ENCODE data around the gene ZBTB38.

Gene ZBTB38

DNA sequence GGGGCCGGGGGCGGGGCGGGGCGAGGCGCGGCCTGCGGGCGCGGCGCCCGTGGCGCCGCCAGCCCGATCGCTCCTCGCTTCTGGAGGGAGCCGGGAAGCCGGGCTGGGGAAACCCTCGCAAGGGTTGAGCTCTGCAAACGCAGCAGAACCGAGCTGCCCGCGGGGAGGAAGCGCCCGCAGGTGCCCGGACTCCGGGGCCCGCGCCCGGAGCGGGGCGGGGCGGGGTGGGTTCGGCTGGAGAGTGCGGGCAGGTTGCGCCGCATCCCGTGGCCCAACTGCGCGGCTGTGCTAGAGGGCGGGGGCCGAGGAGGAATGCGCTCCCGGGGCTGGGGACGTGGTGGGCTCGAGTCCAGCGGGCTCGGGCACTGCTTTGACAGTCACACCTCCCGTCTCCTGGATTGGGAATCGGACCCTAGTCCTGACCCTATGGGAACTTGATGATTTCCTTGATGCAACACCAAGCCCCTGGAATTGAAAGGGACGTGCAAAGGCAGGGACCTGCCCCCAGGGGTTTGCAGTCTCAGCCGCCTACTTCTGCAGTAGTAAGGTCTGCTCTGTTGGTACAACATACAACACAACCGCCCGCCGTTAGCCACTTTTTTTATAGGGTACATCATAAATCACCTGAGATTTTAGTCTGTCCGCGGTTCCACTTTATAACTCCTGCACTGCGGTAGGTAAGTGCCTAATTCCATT is 34.3 kb downstream of the ZBTB38 start:
- Histone ChIP-seq H3K27me3 (ENCODE audit: insufficient read depth, low read length) (peaks cover 39% of the 10 kb centered on the region), H3K4me1 (ENCODE audit: insufficient read depth, low read length) (peaks cover 10% of the 10 kb centered on the region; the same call in 1 of the 2 replicates), H3K4me3 (ENCODE audit: low read length) (peak overlapping the region; percentile 78), H3K9ac (ENCODE audit: low read depth, low read length) (peak overlapping the region; percentile 65; the same call in 1 of the 2 replicates), H3K36me3 (ENCODE audit: insufficient read depth, low read depth, low read length) (no peaks in the 10 kb centered on the region; the same call in 1 of the 2 replicates), H3K27ac (ENCODE audit: low read length) (no peak overlapping the region), H3K9me3 (ENCODE audit: insufficient read depth, low read depth, low read length) (no peaks in the 10 kb centered on the region)

GRCh38 chr3:141403576-141403975 is 35.3 kb downstream of the ZBTB38 start:
- no peak overlapping the region for H3K9ac ChIP-seq (ENCODE audit: low read depth, low read length)
- no peaks in the 10 kb centered on the region; the same call in 1 of the 2 replicates for H3K36me3 ChIP-seq (ENCODE audit: insufficient read depth, low read depth, low read length)
- H3K4me3 ChIP-seq (ENCODE audit: low read length) = no peak overlapping the region
- H3K27me3 ChIP-seq (ENCODE audit: insufficient read depth, low read length) = peaks cover 49% of the 10 kb centered on the region
- H3K27ac ChIP-seq (ENCODE audit: low read length) = no peak overlapping the region
- H3K4me1 ChIP-seq (ENCODE audit: insufficient read depth, low read length) = peaks cover 10% of the 10 kb centered on the region; the same call in 1 of the 2 replicates
- H3K9me3 ChIP-seq (ENCODE audit: insufficient read depth, low read depth, low read length) = no peaks in the 10 kb centered on the region

DNA sequence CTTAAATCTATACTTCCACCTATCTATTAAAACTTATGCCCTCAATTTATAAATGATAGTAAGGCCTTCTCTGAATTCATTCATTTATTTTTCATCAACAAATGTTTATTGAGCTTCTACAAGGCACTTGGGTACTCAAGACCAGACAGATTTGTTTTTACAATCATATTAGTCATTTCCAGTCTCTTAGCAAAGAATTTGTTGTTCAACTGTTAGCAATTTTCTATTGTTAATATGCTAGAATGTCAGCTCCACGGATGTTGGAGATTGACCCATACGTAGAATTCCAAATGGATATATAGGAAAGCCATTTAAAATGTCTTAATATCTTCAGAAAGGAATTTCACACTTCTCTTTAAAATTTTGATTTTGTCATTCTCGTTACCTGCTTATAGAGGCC is 36.7 kb downstream of the ZBTB38 start:
- Histone ChIP-seq H3K4me3 (ENCODE audit: low read length) (no peak overlapping the region), H3K4me1 (ENCODE audit: insufficient read depth, low read length) (peaks cover 10% of the 10 kb centered on the region; the same call in 1 of the 2 replicates), H3K27me3 (ENCODE audit: insufficient read depth, low read length) (peaks cover 60% of the 10 kb centered on the region), H3K9me3 (ENCODE audit: insufficient read depth, low read depth, low read length) (no peaks in the 10 kb centered on the region), H3K27ac (ENCODE audit: low read length) (no peak overlapping the region), H3K36me3 (ENCODE audit: insufficient read depth, low read depth, low read length) (no peaks in the 10 kb centered on the region; the same call in 1 of the 2 replicates), H3K9ac (ENCODE audit: low read depth, low read length) (no peak overlapping the region)

DNA sequence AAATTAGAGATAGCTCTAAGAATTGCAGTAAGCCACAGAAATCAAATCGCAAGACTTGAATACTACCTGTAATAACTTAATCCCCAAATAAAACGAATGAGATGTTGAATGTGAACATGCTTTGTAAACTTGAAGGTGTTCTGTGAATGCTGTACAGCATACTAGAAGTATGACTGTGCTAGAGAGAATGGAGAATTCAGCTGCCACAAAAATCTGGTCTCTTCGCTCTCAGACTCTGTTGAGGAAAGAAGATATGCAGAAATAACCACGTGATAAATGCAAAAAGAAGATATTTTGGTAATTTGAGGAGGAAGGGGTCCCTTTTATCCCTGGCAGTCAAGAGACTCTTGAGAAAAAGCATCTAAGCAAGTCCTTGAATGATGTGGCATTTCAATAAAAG is 37.3 kb downstream of the ZBTB38 start:
- Histone ChIP-seq H3K27ac (ENCODE audit: low read length) (no peak overlapping the region), H3K4me3 (ENCODE audit: low read length) (no peak overlapping the region), H3K27me3 (ENCODE audit: insufficient read depth, low read length) (peaks cover 65% of the 10 kb centered on the region), H3K9ac (ENCODE audit: low read depth, low read length) (no peak overlapping the region), H3K4me1 (ENCODE audit: insufficient read depth, low read length) (peaks cover 4% of the 10 kb centered on the region), H3K36me3 (ENCODE audit: insufficient read depth, low read depth, low read length) (no peaks in the 10 kb centered on the region; the same call in 1 of the 2 replicates), H3K9me3 (ENCODE audit: insufficient read depth, low read depth, low read length) (no peaks in the 10 kb centered on the region)

GRCh38 chr3:141406265-141406664 is 38.0 kb downstream of the ZBTB38 start:
- peaks cover 72% of the 10 kb centered on the region for H3K27me3 ChIP-seq (ENCODE audit: insufficient read depth, low read length)
- no peaks in the 10 kb centered on the region; the same call in 1 of the 2 replicates for H3K36me3 ChIP-seq (ENCODE audit: insufficient read depth, low read depth, low read length)
- H3K9me3 ChIP-seq (ENCODE audit: insufficient read depth, low read depth, low read length) = no peaks in the 10 kb centered on the region
- H3K9ac ChIP-seq (ENCODE audit: low read depth, low read length) = no peak overlapping the region
- peaks cover 3% of the 10 kb centered on the region for H3K4me1 ChIP-seq (ENCODE audit: insufficient read depth, low read length)
- no peak overlapping the region for H3K27ac ChIP-seq (ENCODE audit: low read length)
- no peak overlapping the region for H3K4me3 ChIP-seq (ENCODE audit: low read length)

- no peak overlapping the region for H3K4me3 ChIP-seq (ENCODE audit: low read length)
- no peak overlapping the region for H3K27ac ChIP-seq (ENCODE audit: low read length)
- peaks cover 3% of the 10 kb centered on the region for H3K4me1 ChIP-seq (ENCODE audit: insufficient read depth, low read length)
- H3K9ac ChIP-seq (ENCODE audit: low read depth, low read length) = no peak overlapping the region
- H3K36me3 ChIP-seq (ENCODE audit: insufficient read depth, low read depth, low read length) = no peaks in the 10 kb centered on the region; the same call in 1 of the 2 replicates
- H3K27me3 ChIP-seq (ENCODE audit: insufficient read depth, low read length) = peaks cover 80% of the 10 kb centered on the region
- H3K9me3 ChIP-seq (ENCODE audit: insufficient read depth, low read depth, low read length) = no peaks in the 10 kb centered on the region
These were observed 38.7 kb downstream of the ZBTB38 start for GRCh38 chr3:141407047-141407446.

GRCh38 chr3:141407825-141408224 is 39.5 kb downstream of the ZBTB38 start:
- Histone ChIP-seq H3K27ac (ENCODE audit: low read length) (no peak overlapping the region), H3K9ac (ENCODE audit: low read depth, low read length) (no peak overlapping the region), H3K9me3 (ENCODE audit: insufficient read depth, low read depth, low read length) (no peaks in the 10 kb centered on the region), H3K36me3 (ENCODE audit: insufficient read depth, low read depth, low read length) (no peaks in the 10 kb centered on the region; the same call in 1 of the 2 replicates), H3K27me3 (ENCODE audit: insufficient read depth, low read length) (peaks cover 79% of the 10 kb centered on the region), H3K4me3 (ENCODE audit: low read length) (no peak overlapping the region), H3K4me1 (ENCODE audit: insufficient read depth, low read length) (peaks cover 10% of the 10 kb centered on the region)

DNA sequence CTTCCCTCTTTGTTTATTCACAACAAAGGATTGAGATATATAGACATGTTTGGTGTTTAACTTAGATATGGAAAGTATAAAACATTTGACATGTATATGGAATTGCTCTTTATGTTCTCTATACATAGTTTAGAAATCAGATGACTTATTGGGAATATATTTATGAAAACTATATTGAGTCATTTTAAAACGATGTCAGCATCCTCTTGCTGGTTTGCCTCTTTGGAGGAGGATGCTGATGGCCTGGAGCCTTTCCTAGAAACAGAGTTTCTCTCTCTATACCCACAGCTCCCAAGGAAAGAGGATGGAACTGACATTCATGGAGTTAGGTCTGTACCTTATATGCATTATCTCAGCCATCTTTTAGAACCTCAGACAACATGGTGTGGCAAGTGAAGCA is 40.3 kb downstream of the ZBTB38 start:
- no peaks in the 10 kb centered on the region for H3K9me3 ChIP-seq (ENCODE audit: insufficient read depth, low read depth, low read length)
- peaks cover 71% of the 10 kb centered on the region for H3K27me3 ChIP-seq (ENCODE audit: insufficient read depth, low read length)
- H3K27ac ChIP-seq (ENCODE audit: low read length) = no peak overlapping the region
- H3K36me3 ChIP-seq (ENCODE audit: insufficient read depth, low read depth, low read length) = no peaks in the 10 kb centered on the region; the same call in 1 of the 2 replicates
- no peak overlapping the region for H3K4me3 ChIP-seq (ENCODE audit: low read length)
- H3K4me1 ChIP-seq (ENCODE audit: insufficient read depth, low read length) = peaks cover 11% of the 10 kb centered on the region
- no peak overlapping the region for H3K9ac ChIP-seq (ENCODE audit: low read depth, low read length)

DNA sequence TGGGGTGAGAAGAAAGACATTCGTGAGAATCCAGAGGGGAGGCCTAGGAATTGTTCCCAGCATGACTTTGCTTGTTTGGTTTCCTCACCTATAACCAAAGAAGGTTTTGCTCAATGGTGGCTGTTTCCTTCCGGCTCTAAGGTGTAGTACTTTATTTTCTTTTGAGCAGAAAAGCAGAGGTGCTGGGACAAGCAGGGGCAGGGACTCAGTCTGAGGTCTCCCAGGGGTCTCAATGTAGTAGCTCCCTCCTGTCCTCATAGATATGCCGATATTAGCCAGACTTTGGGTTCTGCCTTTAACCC is 41.6 kb downstream of the ZBTB38 start:
- Histone ChIP-seq H3K4me3 (ENCODE audit: low read length) (no peak overlapping the region), H3K9ac (ENCODE audit: low read depth, low read length) (no peak overlapping the region; the same call in 1 of the 2 replicates), H3K4me1 (ENCODE audit: insufficient read depth, low read length) (peaks cover 11% of the 10 kb centered on the region), H3K27ac (ENCODE audit: low read length) (no peak overlapping the region), H3K27me3 (ENCODE audit: insufficient read depth, low read length) (peaks cover 60% of the 10 kb centered on the region), H3K36me3 (ENCODE audit: insufficient read depth, low read depth, low read length) (no peaks in the 10 kb centered on the region), H3K9me3 (ENCODE audit: insufficient read depth, low read depth, low read length) (no peaks in the 10 kb centered on the region)

DNA sequence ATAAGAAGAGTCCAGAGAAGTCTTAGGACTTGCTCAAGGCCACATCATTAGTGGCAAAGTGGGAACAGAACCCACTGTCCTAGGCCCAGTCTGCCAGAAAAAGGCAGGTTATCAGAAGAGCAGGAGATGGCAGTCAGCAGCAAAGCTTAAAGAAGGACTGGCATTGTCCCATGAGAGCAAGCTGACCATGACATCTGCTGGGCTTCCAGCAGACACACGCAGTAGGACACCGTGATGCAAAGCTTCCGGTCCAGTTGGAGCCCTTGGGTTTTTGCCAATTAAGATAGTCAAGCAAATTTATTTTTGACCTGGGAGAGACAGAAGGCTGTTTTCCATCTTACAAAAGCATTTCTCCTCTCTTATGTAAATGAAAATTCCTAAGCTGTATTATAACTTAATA is 42.1 kb downstream of the ZBTB38 start:
- Histone ChIP-seq H3K9me3 (ENCODE audit: insufficient read depth, low read depth, low read length) (no peaks in the 10 kb centered on the region), H3K27me3 (ENCODE audit: insufficient read depth, low read length) (peaks cover 55% of the 10 kb centered on the region), H3K4me3 (ENCODE audit: low read length) (no peak overlapping the region), H3K9ac (ENCODE audit: low read depth, low read length) (no peak overlapping the region), H3K36me3 (ENCODE audit: insufficient read depth, low read depth, low read length) (no peaks in the 10 kb centered on the region), H3K4me1 (ENCODE audit: insufficient read depth, low read length) (peaks cover 11% of the 10 kb centered on the region), H3K27ac (ENCODE audit: low read length) (no peak overlapping the region)

DNA sequence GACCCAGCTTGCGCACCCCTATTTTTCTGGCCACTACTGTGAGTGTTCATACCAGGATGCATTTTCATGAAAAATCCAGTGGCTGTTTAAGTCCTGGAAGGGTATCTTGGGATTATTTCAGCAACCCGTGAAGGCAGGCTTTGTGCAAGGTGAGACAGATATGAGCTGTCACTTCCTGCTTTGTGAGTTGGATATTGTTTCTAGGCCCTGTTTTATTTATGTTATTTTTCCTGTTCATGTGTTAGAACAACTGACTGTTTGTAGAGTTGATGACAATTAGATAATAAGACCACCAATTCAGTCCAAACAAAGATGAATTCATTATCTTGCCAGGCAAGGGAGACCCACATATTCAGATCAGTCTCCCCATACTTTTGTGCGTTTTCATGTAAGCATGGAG is 42.5 kb downstream of the ZBTB38 start:
- Histone ChIP-seq H3K27me3 (ENCODE audit: insufficient read depth, low read length) (peaks cover 51% of the 10 kb centered on the region), H3K27ac (ENCODE audit: low read length) (no peak overlapping the region), H3K9me3 (ENCODE audit: insufficient read depth, low read depth, low read length) (no peaks in the 10 kb centered on the region), H3K4me3 (ENCODE audit: low read length) (no peak overlapping the region), H3K36me3 (ENCODE audit: insufficient read depth, low read depth, low read length) (no peaks in the 10 kb centered on the region), H3K9ac (ENCODE audit: low read depth, low read length) (no peak overlapping the region), H3K4me1 (ENCODE audit: insufficient read depth, low read length) (peaks cover 11% of the 10 kb centered on the region)

- Histone ChIP-seq H3K36me3 (ENCODE audit: insufficient read depth, low read depth, low read length) (no peaks in the 10 kb centered on the region), H3K4me1 (ENCODE audit: insufficient read depth, low read length) (peaks cover 11% of the 10 kb centered on the region), H3K4me3 (ENCODE audit: low read length) (no peak overlapping the region), H3K27me3 (ENCODE audit: insufficient read depth, low read length) (peaks cover 46% of the 10 kb centered on the region), H3K27ac (ENCODE audit: low read length) (no peak overlapping the region), H3K9me3 (ENCODE audit: insufficient read depth, low read depth, low read length) (no peaks in the 10 kb centered on the region), H3K9ac (ENCODE audit: low read depth, low read length) (no peak overlapping the region)
These were observed 43.0 kb downstream of the ZBTB38 start for GRCh38 chr3:141411251-141411771.
